OCI-LY3 (cell line): ENCODE results near the gene GMPR.
"Not testable (repeated sequence)": the region's sequence is repeated elsewhere in the genome, so short reads cannot be mapped to it uniquely, and the experiment has no call there.

ENCODE experiments used
- EZH2phosphoT487 ChIP-seq: fragments of 200-600 bp; shearing (Covaris generic); IDR thresholded peaks from 2 replicates; pipeline ENCODE4 v1.6.1; 2018; ENCODE audit warnings: antibody characterized with exemption, mixed run types, low read depth
- TF ChIP-seq, protein P1 (sequence below): fragments of 200-600, 300-600 bp; sonication (generic); IDR thresholded peaks from 2 replicates; pipeline ENCODE4 v1.5.1; 2014; ENCODE audit warnings: antibody characterized with exemption, low read length, low read depth

DNA sequence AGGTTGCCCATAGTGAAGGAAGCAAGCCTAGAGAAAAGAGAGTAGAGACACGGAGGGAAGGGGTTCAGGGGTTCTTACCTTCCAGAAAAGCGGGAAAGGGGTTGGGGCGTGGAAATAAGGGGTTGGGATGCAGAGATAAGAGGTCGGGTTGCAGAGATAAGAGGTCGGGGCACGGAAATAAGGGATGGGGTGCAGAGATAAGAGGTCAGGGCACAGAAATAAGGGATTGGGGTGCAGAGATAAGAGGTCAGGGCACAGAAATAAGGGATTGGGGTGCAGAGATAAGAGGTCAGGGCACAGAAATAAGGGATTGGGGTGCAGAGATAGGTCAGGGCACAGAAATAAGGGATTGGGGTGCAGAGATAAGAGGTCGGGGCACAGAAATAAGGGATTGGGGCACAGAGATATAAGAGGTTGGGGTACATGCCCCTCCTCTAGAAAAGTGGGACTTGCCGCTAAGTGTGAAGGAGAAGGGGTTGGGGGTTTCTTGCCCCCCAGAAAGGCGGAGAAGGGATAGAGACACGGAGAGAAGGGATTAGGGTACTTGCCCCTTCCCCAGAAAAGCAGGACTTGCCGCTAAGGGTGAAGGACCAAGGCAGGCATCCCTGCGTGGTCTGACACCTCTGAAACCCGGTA is 25.2 kb downstream of the GMPR start:
- TF ChIP-seq, protein P1, sequence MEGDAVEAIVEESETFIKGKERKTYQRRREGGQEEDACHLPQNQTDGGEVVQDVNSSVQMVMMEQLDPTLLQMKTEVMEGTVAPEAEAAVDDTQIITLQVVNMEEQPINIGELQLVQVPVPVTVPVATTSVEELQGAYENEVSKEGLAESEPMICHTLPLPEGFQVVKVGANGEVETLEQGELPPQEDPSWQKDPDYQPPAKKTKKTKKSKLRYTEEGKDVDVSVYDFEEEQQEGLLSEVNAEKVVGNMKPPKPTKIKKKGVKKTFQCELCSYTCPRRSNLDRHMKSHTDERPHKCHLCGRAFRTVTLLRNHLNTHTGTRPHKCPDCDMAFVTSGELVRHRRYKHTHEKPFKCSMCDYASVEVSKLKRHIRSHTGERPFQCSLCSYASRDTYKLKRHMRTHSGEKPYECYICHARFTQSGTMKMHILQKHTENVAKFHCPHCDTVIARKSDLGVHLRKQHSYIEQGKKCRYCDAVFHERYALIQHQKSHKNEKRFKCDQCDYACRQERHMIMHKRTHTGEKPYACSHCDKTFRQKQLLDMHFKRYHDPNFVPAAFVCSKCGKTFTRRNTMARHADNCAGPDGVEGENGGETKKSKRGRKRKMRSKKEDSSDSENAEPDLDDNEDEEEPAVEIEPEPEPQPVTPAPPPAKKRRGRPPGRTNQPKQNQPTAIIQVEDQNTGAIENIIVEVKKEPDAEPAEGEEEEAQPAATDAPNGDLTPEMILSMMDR, result not testable (repeated sequence)
- TF ChIP-seq EZH2phosphoT487, result not testable (repeated sequence)
